Measurements from ENCODE around the gene CD209. TPM values are rescaled to one million over a fixed set of nuclear protein-coding genes. Genes with fewer than 3 reads are reported as not detected.

Gene CD209
- total RNA-seq, 1 donor = not detected

DNA sequence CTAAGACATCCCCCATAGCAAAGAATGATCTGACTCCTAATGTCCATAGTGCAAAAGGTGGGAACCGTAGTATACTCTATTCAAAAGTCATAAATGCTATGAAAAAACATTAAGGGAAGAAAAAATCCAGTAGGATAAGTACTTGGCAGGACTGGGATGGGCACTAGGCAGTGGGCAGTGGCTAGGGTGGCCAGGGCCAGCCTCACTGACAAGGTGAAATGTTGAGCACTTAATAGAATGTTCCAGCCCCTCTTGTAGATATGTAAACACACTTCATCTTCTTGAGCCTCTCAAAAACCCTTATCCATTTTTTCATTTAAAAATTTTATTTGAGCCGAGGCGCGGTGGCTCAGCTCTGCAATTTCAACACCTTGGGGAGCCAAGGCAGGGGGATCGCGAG, 14.0 kb downstream of the CD209 start:
- H3K4me3 ChIP-seq (ENCODE audit: low read depth, low read length) = no peak overlapping the region
- no peak for DNase-seq (ENCODE audit: low read depth)
- TF ChIP-seq, protein P1, sequence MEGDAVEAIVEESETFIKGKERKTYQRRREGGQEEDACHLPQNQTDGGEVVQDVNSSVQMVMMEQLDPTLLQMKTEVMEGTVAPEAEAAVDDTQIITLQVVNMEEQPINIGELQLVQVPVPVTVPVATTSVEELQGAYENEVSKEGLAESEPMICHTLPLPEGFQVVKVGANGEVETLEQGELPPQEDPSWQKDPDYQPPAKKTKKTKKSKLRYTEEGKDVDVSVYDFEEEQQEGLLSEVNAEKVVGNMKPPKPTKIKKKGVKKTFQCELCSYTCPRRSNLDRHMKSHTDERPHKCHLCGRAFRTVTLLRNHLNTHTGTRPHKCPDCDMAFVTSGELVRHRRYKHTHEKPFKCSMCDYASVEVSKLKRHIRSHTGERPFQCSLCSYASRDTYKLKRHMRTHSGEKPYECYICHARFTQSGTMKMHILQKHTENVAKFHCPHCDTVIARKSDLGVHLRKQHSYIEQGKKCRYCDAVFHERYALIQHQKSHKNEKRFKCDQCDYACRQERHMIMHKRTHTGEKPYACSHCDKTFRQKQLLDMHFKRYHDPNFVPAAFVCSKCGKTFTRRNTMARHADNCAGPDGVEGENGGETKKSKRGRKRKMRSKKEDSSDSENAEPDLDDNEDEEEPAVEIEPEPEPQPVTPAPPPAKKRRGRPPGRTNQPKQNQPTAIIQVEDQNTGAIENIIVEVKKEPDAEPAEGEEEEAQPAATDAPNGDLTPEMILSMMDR (IDR thresholded peaks at IDR 0.05; ENCODE audit: insufficient read depth, low read depth, low read length) = no peak

DNA sequence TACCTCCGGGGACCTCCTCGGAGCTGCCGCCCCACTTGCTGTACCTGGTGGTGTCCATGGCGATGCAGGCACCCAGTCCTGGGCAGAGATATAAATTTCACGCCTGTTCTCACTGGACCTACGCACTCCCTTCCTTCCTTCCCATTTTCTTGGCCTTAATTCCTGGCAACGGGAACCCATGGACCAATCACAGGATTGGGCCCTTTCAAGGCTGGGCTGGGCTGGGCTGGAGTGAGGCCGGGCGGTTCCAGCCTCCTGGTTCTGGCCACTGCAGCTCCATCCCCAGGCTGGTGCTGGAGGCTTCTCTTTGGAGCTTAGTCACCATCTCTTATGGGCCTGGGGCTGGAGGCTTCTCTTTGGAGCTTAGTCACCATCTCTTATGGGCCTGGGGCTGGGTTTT, 15.3 kb downstream of the CD209 start, which contains the start of gene CLEC4G:
Gene CLEC4G (minus strand): TSS at position 66 of the 400 bp plus-strand sequence. CDS start 8 bp downstream, at position 58.
- H3K4me3 ChIP-seq (ENCODE audit: low read depth, low read length) = no peak within 1 kb of the TSS
- TF ChIP-seq, protein P1 (IDR thresholded peaks at IDR 0.05; ENCODE audit: insufficient read depth, low read depth, low read length) = no peak
- no peak for DNase-seq (ENCODE audit: low read depth)

DNA sequence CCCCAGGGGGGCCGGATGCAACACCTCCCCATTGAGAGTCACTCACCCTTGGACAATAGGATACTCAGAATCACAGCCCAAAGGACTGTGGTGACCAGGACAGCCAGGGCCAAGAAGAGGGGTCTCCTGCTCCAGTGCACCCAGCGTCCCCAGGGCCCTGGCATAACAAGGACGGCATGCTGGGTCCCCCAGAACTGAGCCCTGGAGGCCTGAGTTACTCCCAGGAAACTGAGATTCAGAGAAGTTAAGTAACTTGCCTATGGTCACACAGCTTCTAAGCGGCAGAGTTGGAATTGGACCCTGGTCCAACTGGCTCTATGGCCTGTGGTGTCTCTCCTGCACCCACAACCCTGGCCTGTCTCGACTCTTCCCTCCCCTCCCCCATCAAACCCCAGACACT, 15.7 kb downstream of the CD209 start:
- TF ChIP-seq, protein P1 (IDR thresholded peaks at IDR 0.05; ENCODE audit: insufficient read depth, low read depth, low read length) = no peak
- H3K4me3 ChIP-seq (ENCODE audit: low read depth, low read length) = no peak overlapping the region
- DNase-seq (ENCODE audit: low read depth) = no peak

DNA sequence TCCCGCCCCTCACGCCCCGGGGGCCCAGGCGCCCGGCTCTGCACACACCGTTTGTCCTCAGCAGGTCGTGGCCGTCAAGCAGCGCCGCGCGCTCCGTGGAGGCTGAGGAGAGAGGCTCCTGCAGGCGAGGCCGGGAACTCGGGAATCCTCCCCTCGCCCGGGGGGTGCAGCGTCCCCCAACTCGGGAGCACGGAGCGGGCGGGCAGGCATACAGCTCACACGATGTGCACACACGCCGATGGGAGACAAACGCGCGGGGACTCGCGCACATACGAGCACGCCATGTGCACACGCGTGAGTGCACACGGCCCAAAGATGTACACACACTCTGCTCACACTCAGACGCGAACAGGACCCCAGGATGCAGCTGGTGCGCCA, 16.1 kb downstream of the CD209 start:
- no peak overlapping the region for H3K4me3 ChIP-seq (ENCODE audit: low read depth, low read length)
- TF ChIP-seq, protein P1 (IDR thresholded peaks at IDR 0.05; ENCODE audit: insufficient read depth, low read depth, low read length) = no peak
- no peak for DNase-seq (ENCODE audit: low read depth)

DNA sequence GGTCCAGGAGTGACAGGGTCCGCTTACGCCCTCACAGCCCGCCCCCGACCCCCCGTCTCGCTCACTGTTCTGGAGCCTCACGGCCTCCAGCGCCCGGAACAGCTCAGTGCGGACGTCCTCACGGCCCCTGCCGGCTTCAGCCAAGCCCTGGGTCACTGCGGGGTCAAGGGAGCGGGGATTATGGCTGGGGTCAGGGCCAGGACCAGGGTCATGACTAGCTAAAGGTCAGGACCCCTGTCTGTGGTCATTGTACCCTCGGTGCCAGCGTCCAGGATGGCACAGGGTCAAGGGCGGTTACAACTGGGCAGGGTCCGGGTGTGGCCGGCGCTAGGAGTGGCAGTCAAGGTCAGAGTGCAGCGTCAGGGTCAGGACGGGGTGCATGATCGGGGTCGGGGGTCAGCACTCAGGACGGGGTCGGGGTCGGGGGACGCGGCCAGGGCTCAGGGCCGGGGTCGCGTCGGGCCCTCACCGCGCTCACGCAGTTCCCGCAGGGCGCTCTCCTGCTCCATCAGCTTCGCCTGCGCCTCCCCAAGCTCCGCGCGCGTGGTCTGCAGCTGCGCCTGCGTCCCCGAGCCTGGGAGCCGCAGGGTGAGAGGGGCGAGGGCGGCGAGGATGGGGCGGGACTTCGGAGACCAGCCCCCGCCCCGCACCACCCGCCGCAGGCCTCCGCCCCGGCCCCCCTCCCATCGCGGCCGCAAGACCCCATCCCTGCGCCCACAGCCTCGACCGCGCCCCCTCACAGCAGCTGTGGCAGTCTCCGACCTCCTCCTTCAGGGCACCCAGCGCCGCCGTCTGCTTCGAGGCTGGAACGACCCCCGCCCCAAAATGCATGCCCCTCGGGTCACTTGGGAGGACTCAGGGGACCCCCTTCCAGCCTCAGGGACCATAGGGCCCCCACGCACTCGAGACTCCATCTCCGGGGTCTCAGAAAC, 16.8 kb downstream of the CD209 start:
- no peak for DNase-seq (ENCODE audit: low read depth)
- TF ChIP-seq, protein P1 (IDR thresholded peaks at IDR 0.05; ENCODE audit: insufficient read depth, low read depth, low read length) = no peak
- no peak overlapping the region for H3K4me3 ChIP-seq (ENCODE audit: low read depth, low read length)

DNA sequence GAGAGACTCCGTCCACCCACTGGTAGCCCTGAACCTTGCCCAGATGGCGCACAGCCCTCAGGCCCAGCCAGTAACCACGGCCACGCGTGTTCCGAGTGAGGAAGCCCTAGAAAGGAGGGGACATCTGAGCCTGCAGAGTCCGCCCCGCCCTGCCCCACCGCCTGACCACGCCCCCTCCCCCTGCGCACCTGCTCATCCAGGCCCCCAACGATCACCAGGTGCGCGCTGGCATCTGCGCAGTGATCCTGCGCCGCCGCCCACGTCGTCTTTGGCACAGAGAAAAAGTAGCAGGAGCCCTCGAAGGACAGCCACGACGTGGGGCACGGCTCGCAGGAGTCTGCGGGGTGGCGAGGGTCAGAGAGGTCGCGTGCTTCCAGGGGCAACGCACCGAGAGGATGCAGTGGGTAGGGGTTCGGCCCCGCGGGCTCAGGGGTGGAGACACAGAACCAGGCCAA, 17.5 kb downstream of the CD209 start:
- no peak for DNase-seq (ENCODE audit: low read depth)
- TF ChIP-seq, protein P1 (IDR thresholded peaks at IDR 0.05; ENCODE audit: insufficient read depth, low read depth, low read length) = no peak
- no peak overlapping the region for H3K4me3 ChIP-seq (ENCODE audit: low read depth, low read length)

Measured in fibroblast of villous mesenchyme (primary cell).